Ovary (tissue), 9 donors: ENCODE measurements around the gene TNFRSF19. TPM values are rescaled to one million over a fixed set of nuclear protein-coding genes. Genes with fewer than 3 reads are reported as not detected.

Experiments
- DNase-seq, 5 donors: peaks; one replicate each; pipeline ENCODE4 v3.0.0-alpha.2; 2019 to 2020
- H3K27ac ChIP-seq, 2 donors: fragments of 200-600 bp; one replicate each; pipeline versions ENCODE4 v1.5.1 to v1.8.0; 2019 to 2022
- H3K27me3 ChIP-seq: fragments of 200-600 bp; one replicate; pipeline ENCODE4 v1.8.0; 2022
- H3K36me3 ChIP-seq: fragments of 200-600 bp; sonication (generic); one replicate; pipeline ENCODE4 v1.5.1; 2019
- H3K4me1 ChIP-seq: one replicate; pipeline ENCODE4 v1.8.1; 2013; ENCODE audit warnings: mild to moderate bottlenecking, moderate library complexity; ENCODE audit not compliant: insufficient read depth
- H3K4me3 ChIP-seq: fragments of 200-600 bp; sonication (generic); one replicate; pipeline ENCODE4 v1.5.1; 2017
- H3K9me3 ChIP-seq, 2 donors: fragments of 200-600 bp in 1 of 2; sonication (generic) in 1 of 2; one replicate each; pipeline versions ENCODE4 v1.5.1 to v1.8.1; 2013 to 2019; ENCODE audit warnings: mild to moderate bottlenecking in 1 of 2, moderate library complexity in 1 of 2
- CTCF ChIP-seq, 3 donors: fragments of 450-650 bp in 2 of 3; fragments of 200-600 bp in 1 of 3; IDR thresholded peaks; one replicate each; pipeline versions ENCODE4 v1.5.1 to v1.8.0; 2016 to 2022; ENCODE audit warnings: antibody characterized with exemption in 3 of 3, mild to moderate bottlenecking in 1 of 3
- EP300 ChIP-seq: sonication (generic); formaldehyde crosslinking; IDR thresholded peaks from one replicate; pipeline ENCODE4 v1.6.1; 2017; ENCODE audit warnings: antibody characterized with exemption
- POLR2A ChIP-seq: fragments of 450-650 bp; IDR thresholded peaks from one replicate; pipeline ENCODE4 v1.6.1; 2017; ENCODE audit warnings: antibody characterized with exemption, mild to moderate bottlenecking, moderate library complexity
- WGBS, 3 donors: extraction: QIAGEN DNeasy Blood & Tissue Kit in 1 of 3; methylation state at CpG; one replicate each; pipeline versions ENCODE4 v1.1.5 to v1.1.7; 2013 to 2017; 5-methylcytosine and 5-hydroxymethylcytosine counted together
- intact Hi-C, 4 donors: fragments of 100-400 bp; cut with DNase I; formaldehyde crosslinking; loops; one replicate each; pipeline versions ENCODE4 v1.11.0 to v1.15.1; 2022 to 2023
- polyA plus RNA-seq, 2 donors: library from polyadenylated mRNA; stranded (reverse); fragments of 200-250 nt in 1 of 2; fragments of 350-450 nt in 1 of 2; fragmentation: Illumina TruSeq in 1 of 2; extraction: RNeasy Lipid Tissue Mini Kit (QIAGEN cat#74804) in 1 of 2; gene quantifications; one replicate each; pipeline ENCODE4 v1.2.3, GENCODE V29; 2013 to 2014
- total RNA-seq, 7 donors: library from RNA; depleted of rRNA in 2 of 7; stranded (reverse); fragments of >200 nt in 2 of 7; fragmentation: NEBNext Ultra II Directional in 3 of 7; extraction: Animal tissue kit (Norgen Biotek cat#: 25700) in 3 of 7; gene quantifications; one replicate each; pipeline versions ENCODE4 v1.1.0 to v1.2.4, GENCODE V29; 2016 to 2023
- donor health status: DM: no; HTN: no; CAD: no; lungs with moderate emphysema.
- donor health status: DM: no; HTN: no; CAD: no.
- donor health status: Bipolar disorder and iron deficiency.
- donor health status: DM: yes; HTN: yes; CAD: no.
- donor health status: DM: no; HTN: no; CAD: no.
- donor health status: DM: yes; HTN: yes; CAD: no.

The TNFRSF19 gene
- total and polyA plus RNA-seq, 9 donors = 2.6 to 15.3 (median 4.8) TPM

- Histone ChIP-seq H3K4me3 (no peak overlapping the region), H3K4me1 (peaks cover 3% of the 10 kb centered on the region), H3K36me3 (no peaks in the 10 kb centered on the region), H3K27ac (no peak overlapping the region), H3K9me3 (no peaks in the 10 kb centered on the region), H3K27me3 (no peaks in the 10 kb centered on the region)
- no peak for DNase-seq
- WGBS, 3 donors = 94% methylated on average over 3 of the region's 3 CpGs
- no peak for TF ChIP-seq EP300
- no peak for TF ChIP-seq POLR2A
- no peak for TF ChIP-seq CTCF (IDR thresholded peaks at IDR 0.05)
- intact Hi-C loops = no loop called here
These were observed 16.2 kb upstream of the TNFRSF19 start for GRCh38 chr13:23554000-23554399.

GRCh38 chr13:23557043-23557442 is 13.2 kb upstream of the TNFRSF19 start:
- no peaks in the 10 kb centered on the region for H3K36me3 ChIP-seq
- TF ChIP-seq POLR2A (no peak), EP300 (no peak), CTCF (IDR thresholded peaks at IDR 0.05) (no peak)
- no peak overlapping the region for H3K27ac ChIP-seq
- H3K4me1 ChIP-seq = peaks cover 5% of the 10 kb centered on the region
- no peaks in the 10 kb centered on the region for H3K27me3 ChIP-seq
- no peaks in the 10 kb centered on the region for H3K9me3 ChIP-seq
- no peak for DNase-seq
- intact Hi-C loops = no loop called here
- whole genome bisulfite sequencing, 3 donors = 81 to 90% (median 86%) methylated on average over 5 of the region's 5 CpGs
- H3K4me3 ChIP-seq = no peak overlapping the region

- Histone ChIP-seq H3K4me3 (no peak overlapping the region), H3K4me1 (peaks cover 5% of the 10 kb centered on the region), H3K36me3 (no peaks in the 10 kb centered on the region), H3K9me3 (no peaks in the 10 kb centered on the region), H3K27me3 (no peaks in the 10 kb centered on the region), H3K27ac (no peak overlapping the region)
- no peak for DNase-seq
- intact Hi-C loops = no loop called here
- no peak for TF ChIP-seq EP300
- TF ChIP-seq POLR2A = no peak
- no peak for TF ChIP-seq CTCF (IDR thresholded peaks at IDR 0.05)
- 96 to 100% (median 99%) methylated on average over 2 of the region's 2 CpGs for WGBS, 3 donors
These were observed 12.5 kb upstream of the TNFRSF19 start for GRCh38 chr13:23557733-23558132.

- Histone ChIP-seq H3K36me3 (no peaks in the 10 kb centered on the region), H3K9me3 (no peaks in the 10 kb centered on the region), H3K27me3 (no peaks in the 10 kb centered on the region), H3K4me3 (no peak overlapping the region), H3K4me1 (peaks cover 5% of the 10 kb centered on the region), H3K27ac (peak overlapping the region in 1 of 2 donors; percentile 13)
- 6 to 9% (median 8%) methylated on average over 14 of the region's 14 CpGs for whole genome bisulfite sequencing, 3 donors
- intact Hi-C loops = no loop called here
- DNase-seq = peak; percentile 33 to 55 (median 41)
- TF ChIP-seq EP300 (no peak), POLR2A (no peak)
These were observed 11.3 kb upstream of the TNFRSF19 start for GRCh38 chr13:23558675-23559536.

GRCh38 chr13:23560571-23561089 is 9.6 kb upstream of the TNFRSF19 start:
- Histone ChIP-seq H3K27ac (no peak overlapping the region), H3K4me3 (no peak overlapping the region), H3K36me3 (no peaks in the 10 kb centered on the region), H3K9me3 (no peaks in the 10 kb centered on the region), H3K4me1 (peaks cover 5% of the 10 kb centered on the region), H3K27me3 (no peaks in the 10 kb centered on the region)
- TF ChIP-seq CTCF (IDR thresholded peaks at IDR 0.05) = no peak
- no peak for DNase-seq
- intact Hi-C loops = no loop called here
- 93 to 95% (median 94%) methylated on average over 7 of the region's 7 CpGs for WGBS, 3 donors
